Esophagus muscularis mucosa (tissue), 4 donors: ENCODE measurements around the gene HLA-F.

Experiments used
- CTCF ChIP-seq, 3 experiments: fragments of 200-600 bp in 2 of 3; fragments of 450-650 bp in 1 of 3; sonication (generic) in 2 of 3; IDR thresholded peaks; one replicate each; pipeline ENCODE4 v1.5.1; 2017 to 2019; ENCODE audit warnings: antibody characterized with exemption in 3 of 3, mild to moderate bottlenecking in 2 of 3, moderate library complexity in 1 of 3
- EP300 ChIP-seq: sonication (generic); formaldehyde crosslinking; IDR thresholded peaks from one replicate; pipeline ENCODE4 v1.6.1; 2017; ENCODE audit warnings: antibody characterized with exemption
- POLR2A ChIP-seq: fragments of 450-650 bp; IDR thresholded peaks from one replicate; pipeline ENCODE4 v1.6.1; 2017; ENCODE audit warnings: antibody characterized with exemption, moderate library complexity, mild to moderate bottlenecking, low read depth
- POLR2AphosphoS5 ChIP-seq, 2 donors: sonication (generic); formaldehyde crosslinking; IDR thresholded peaks; one replicate each; pipeline ENCODE4 v1.6.1; 2017; ENCODE audit warnings: antibody characterized with exemption in 2 of 2

- TF ChIP-seq CTCF (IDR thresholded peaks at IDR 0.05) = no peak
- no peak for TF ChIP-seq EP300
- no peak for TF ChIP-seq POLR2AphosphoS5 (IDR thresholded peaks at IDR 0.05)
- TF ChIP-seq POLR2A = no peak
These were observed 38.8 kb downstream of the HLA-F start for GRCh38 chr6:29762051-29762450.
